Neural progenitor cell (in vitro differentiated cells): ENCODE data around the gene EIF2AK2. TPM values are rescaled to one million over a fixed set of nuclear protein-coding genes. Genes with fewer than 3 reads are reported as not detected.
A peak's percentile ranks its signal among the peaks of the same experiment; 100 is the strongest.
"Not testable (repeated sequence)": the region's sequence is repeated elsewhere in the genome, so short reads cannot be mapped to it uniquely, and the experiment has no call there.

Experiments used
- DNase-seq: peaks from one replicate; pipeline ENCODE4 v3.0.0-alpha.2; 2016; ENCODE audit warnings: low spot score
- H2AFZ ChIP-seq: fragments of 200-600 bp; sonication (generic); replicated peaks from 2 replicates; pipeline ENCODE4 v1.6.1; 2016; ENCODE audit warnings: antibody characterized with exemption
- H3F3A ChIP-seq: fragments of 200-600 bp; sonication (generic); 2 replicates; pipeline ENCODE4 v1.6.1; 2016; ENCODE audit warnings: antibody characterized with exemption, low read depth
- H3K27ac ChIP-seq: fragments of 200-600 bp; sonication (generic); 2 replicates; pipeline ENCODE4 v1.5.1; 2016; ENCODE audit warnings: mild to moderate bottlenecking
- H3K27me3 ChIP-seq: fragments of 200-600 bp; sonication (generic); 2 replicates; pipeline ENCODE4 v1.6.1; 2016; ENCODE audit warnings: mild to moderate bottlenecking, moderate library complexity
- H3K36me3 ChIP-seq: fragments of 200-600 bp; sonication (generic); 2 replicates; pipeline ENCODE4 v1.5.1; 2016
- H3K4me1 ChIP-seq: fragments of 200-600 bp; sonication (generic); 2 replicates; pipeline ENCODE4 v1.6.1; 2016; ENCODE audit warnings: mixed run types
- H3K4me2 ChIP-seq: fragments of 200-600 bp; sonication (generic); 2 replicates; pipeline ENCODE4 v1.6.1; 2016
- H3K4me3 ChIP-seq: fragments of 200-600 bp; sonication (generic); 2 replicates; pipeline ENCODE4 v1.5.1; 2016
- H3K79me2 ChIP-seq: fragments of 200-600 bp; sonication (generic); 2 replicates; pipeline ENCODE4 v1.6.1; 2016; ENCODE audit warnings: low read depth
- H3K9ac ChIP-seq: fragments of 200-600 bp; sonication (generic); 2 replicates; pipeline ENCODE4 v1.6.1; 2016
- H3K9me3 ChIP-seq: fragments of 200-600 bp; sonication (generic); 2 replicates; pipeline ENCODE4 v1.5.1; 2016; ENCODE audit warnings: low read depth
- H4K20me1 ChIP-seq: fragments of 200-600 bp; sonication (generic); 2 replicates; pipeline ENCODE4 v1.6.1; 2016; ENCODE audit warnings: low read depth
- H3K27ac Mint-ChIP-seq: 3 replicates; pipeline ENCODE4 v1.8.0; 2021; ENCODE audit warnings: mixed read lengths
- H3K27me3 Mint-ChIP-seq: 2 replicates; pipeline ENCODE4 v1.8.0; 2022; ENCODE audit warnings: low read depth, mild to moderate bottlenecking, inconsistent platforms, moderate library complexity, mixed read lengths; ENCODE audit not compliant: insufficient read depth
- H3K36me3 Mint-ChIP-seq: 3 replicates; pipeline ENCODE4 v1.8.0; 2021; ENCODE audit warnings: mixed read lengths
- H3K4me1 Mint-ChIP-seq: 3 replicates; pipeline ENCODE4 v1.8.0; 2021; ENCODE audit warnings: mixed read lengths
- H3K4me3 Mint-ChIP-seq: 3 replicates; pipeline ENCODE4 v1.8.0; 2021; ENCODE audit warnings: mild to moderate bottlenecking, moderate library complexity, mixed read lengths
- H3K9me3 Mint-ChIP-seq: 3 replicates; pipeline ENCODE4 v1.8.0; 2020; ENCODE audit warnings: mixed read lengths
- CTCF ChIP-seq: fragments of 200-600 bp; sonication (generic); IDR thresholded peaks from 2 replicates; pipeline ENCODE4 v1.5.1; 2017; ENCODE audit warnings: antibody characterized with exemption, mild to moderate bottlenecking
- EZH2 ChIP-seq: fragments of 200-600 bp; sonication (generic); IDR thresholded peaks from 2 replicates; pipeline ENCODE4 v1.6.1; 2017; ENCODE audit warnings: antibody characterized with exemption, mild to moderate bottlenecking, moderate library complexity
- EZH2phosphoT487 ChIP-seq: fragments of 200-600 bp; sonication (generic); IDR thresholded peaks from 2 replicates; pipeline ENCODE4 v1.6.1; 2017; ENCODE audit warnings: antibody characterized with exemption
- total RNA-seq: library from RNA; depleted of rRNA; stranded (reverse); fragments of >200 nt; gene quantifications from 2 replicates; pipeline ENCODE4 v1.2.3, GENCODE V29; 2015; ENCODE audit warnings: low replicate concordance

Gene EIF2AK2
- total RNA-seq = 22.3 and 35.3 TPM in 2 replicates

- Histone ChIP-seq H3K27ac (no peak within 1 kb of the TSS), H3K36me3 (peaks cover 3% of the 10 kb centered on the region), H3K79me2 (peaks cover 37% of the 10 kb centered on the region), H3K9ac (peak within 1 kb of the TSS; percentile 48), H3K9me3 (no peaks in the 10 kb centered on the region), H4K20me1 (no peaks in the 10 kb centered on the region), H3K27me3 (peaks cover 9% of the 10 kb centered on the region), H3F3A (no peaks in the 10 kb centered on the region), H3K4me1 (peaks cover 4% of the 10 kb centered on the region), H3K4me2 (peak within 1 kb of the TSS; percentile 87), H2AFZ (peak within 1 kb of the TSS; percentile 95), H3K4me3 (peak within 1 kb of the TSS; percentile 69)
- Mint-ChIP-seq H3K4me3 (peak within 1 kb of the TSS; percentile 91), H3K27ac (peak within 1 kb of the TSS; percentile 32), H3K27me3 (peaks cover 6% of the 10 kb centered on the region), H3K36me3 (peaks cover 16% of the 10 kb centered on the region), H3K4me1 (peaks cover 13% of the 10 kb centered on the region), H3K9me3 (no peaks in the 10 kb centered on the region)
- DNase-seq = peak; percentile 89
- TF ChIP-seq CTCF (no peak), EZH2phosphoT487 (no peak), EZH2 (no peak)
Measured at GRCh38 chr2:37156857-37157714, at the start of gene EIF2AK2. Gene EIF2AK2, minus strand, starts transcription at chr2:37156980. Its CDS starts 9,174 bp downstream, at chr2:37147806.

GRCh38 chr2:37205689-37206341 lies 49.0 kb upstream of the EIF2AK2 start:
- H3K9me3 ChIP-seq = peaks cover 10% of the 10 kb centered on the region
- no peaks in the 10 kb centered on the region for H3K27me3 ChIP-seq
- H3K79me2 ChIP-seq = peaks cover 59% of the 10 kb centered on the region
- no peak overlapping the region for H3K9ac ChIP-seq
- Mint-ChIP-seq H3K36me3 (peaks cover 83% of the 10 kb centered on the region), H3K27me3 (no peaks in the 10 kb centered on the region), H3K4me3 (no peak overlapping the region), H3K4me1 (peaks cover 4% of the 10 kb centered on the region), H3K9me3 (peaks cover 44% of the 10 kb centered on the region), H3K27ac (no peak overlapping the region)
- peaks cover 16% of the 10 kb centered on the region for H3K4me1 ChIP-seq
- no peak overlapping the region for H3K4me3 ChIP-seq
- TF ChIP-seq CTCF = no peak
- TF ChIP-seq EZH2 = no peak
- TF ChIP-seq EZH2phosphoT487 = no peak
- H3K4me2 ChIP-seq = peak overlapping the region; percentile 65
- peak; percentile 34 for DNase-seq
- peaks cover 50% of the 10 kb centered on the region for H3F3A ChIP-seq
- no peak overlapping the region for H2AFZ ChIP-seq
- peak overlapping the region; percentile 79 for H3K27ac ChIP-seq
- no peaks in the 10 kb centered on the region for H4K20me1 ChIP-seq
- peaks cover 63% of the 10 kb centered on the region for H3K36me3 ChIP-seq

- H3K4me1 Mint-ChIP-seq, H3K4me3 ChIP-seq, H3K27me3 ChIP-seq, H3K27ac Mint-ChIP-seq, H3K27me3 Mint-ChIP-seq, H3K9me3 ChIP-seq, H3K9ac ChIP-seq, H2AFZ ChIP-seq, DNase-seq, H4K20me1 ChIP-seq, H3K4me3 Mint-ChIP-seq: not testable (repeated sequence)
- peaks cover 50% of the 10 kb centered on the region for H3F3A ChIP-seq
- H3K9me3 Mint-ChIP-seq = peaks cover 44% of the 10 kb centered on the region
- peaks cover 16% of the 10 kb centered on the region for H3K4me1 ChIP-seq
- peak overlapping the region; percentile 65 for H3K4me2 ChIP-seq
- H3K36me3 Mint-ChIP-seq = peaks cover 79% of the 10 kb centered on the region
- peaks cover 58% of the 10 kb centered on the region for H3K36me3 ChIP-seq
- H3K27ac ChIP-seq = peak overlapping the region; percentile 79
- H3K79me2 ChIP-seq = peaks cover 54% of the 10 kb centered on the region
Measured at GRCh38 chr2:37205071-37205661, 48.4 kb upstream of the EIF2AK2 start.
